CD4-positive, alpha-beta T cell (primary cell): Measurements from ENCODE around the gene CLCNKA. TPM values are rescaled to one million over a fixed set of nuclear protein-coding genes. Genes with fewer than 3 reads are reported as not detected.
A peak's percentile ranks its signal among the peaks of the same experiment; 100 is the strongest.
"Not testable (repeated sequence)": the region's sequence is repeated elsewhere in the genome, so short reads cannot be mapped to it uniquely, and the experiment has no call there.

ENCODE experiments used
- ATAC-seq: fragments of 200-7000 bp; cut with Tn5 transposase; one replicate; pipeline ENCODE4 v1.10.0; 2022; ENCODE audit warnings: mild to moderate bottlenecking; ENCODE audit not compliant: poor library complexity
- CTCF ChIA-PET: fragments of 350-600 bp; sonication (Branson Sonifier 250); formaldehyde crosslinking; loops from one replicate; lab custom pipeline; 2021; ENCODE audit warnings: antibody characterized with exemption, inconsistent platforms; lab: Charles Lee
- POLR2A ChIA-PET: fragments of 350-600 bp; sonication (Branson Sonifier 250); formaldehyde crosslinking; loops from one replicate; lab custom pipeline; 2021; ENCODE audit warnings: antibody characterized with exemption, inconsistent platforms; lab: Charles Lee
- DNase-seq, 14 experiments: peaks; one replicate each; pipeline ENCODE4 v3.0.0-alpha.2; 2013 to 2020; ENCODE audit warnings: mixed read lengths in 2 of 14
- H3K27ac ChIP-seq, 2 donors: one replicate each; pipeline versions ENCODE4 v1.5.1 to v1.7.0; 2013; ENCODE audit warnings: low read length in 2 of 2, low read depth in 1 of 2, mild to moderate bottlenecking in 1 of 2
- H3K27me3 ChIP-seq, 2 experiments: 1 replicate in 1 of 2; 2 replicates in 1 of 2; pipeline versions ENCODE4 v1.6.1 to v1.7.0; 2013; ENCODE audit warnings: low read length in 2 of 2, control low read depth in 1 of 2, mild to moderate bottlenecking in 1 of 2, moderate library complexity in 1 of 2; ENCODE audit not compliant: insufficient read depth in 2 of 2, control insufficient read depth in 1 of 2
- H3K36me3 ChIP-seq: one replicate; pipeline ENCODE4 v1.6.1; 2013; ENCODE audit warnings: low read length, control low read depth; ENCODE audit not compliant: insufficient read depth
- H3K4me1 ChIP-seq: one replicate; pipeline ENCODE4 v1.6.1; 2013; ENCODE audit warnings: low read length, control low read depth; ENCODE audit not compliant: insufficient read depth
- H3K4me3 ChIP-seq: one replicate; pipeline ENCODE4 v1.5.1; 2013; ENCODE audit warnings: mild to moderate bottlenecking, low read length, moderate library complexity
- H3K9me3 ChIP-seq, 2 experiments: 1 replicate in 1 of 2; 2 replicates in 1 of 2; pipeline versions ENCODE4 v1.6.1 to v1.7.0; 2013; ENCODE audit warnings: low read length in 2 of 2, mild to moderate bottlenecking in 2 of 2, control low read depth in 1 of 2, moderate library complexity in 1 of 2; ENCODE audit not compliant: control insufficient read depth in 1 of 2, insufficient read depth in 1 of 2
- H3K27ac Mint-ChIP-seq: one replicate; pipeline ENCODE4 v1.8.0; 2020; ENCODE audit warnings: mixed read lengths
- H3K27me3 Mint-ChIP-seq: one replicate; pipeline ENCODE4 v1.8.0; 2021; ENCODE audit warnings: mixed read lengths
- H3K36me3 Mint-ChIP-seq: one replicate; pipeline ENCODE4 v1.8.0; 2021; ENCODE audit warnings: low read depth, mixed read lengths
- H3K4me1 Mint-ChIP-seq: one replicate; pipeline ENCODE4 v1.8.0; 2021; ENCODE audit warnings: low read depth, mixed read lengths
- H3K4me3 Mint-ChIP-seq: one replicate; pipeline ENCODE4 v1.8.0; 2020; ENCODE audit warnings: mild to moderate bottlenecking, mixed read lengths
- H3K9me3 Mint-ChIP-seq: one replicate; pipeline ENCODE4 v1.8.0; 2020; ENCODE audit warnings: mixed read lengths
- intact Hi-C, 2 experiments: fragments of 100-400 bp; cut with DNase I in 1 of 2; cut with micrococcal nuclease in 1 of 2; formaldehyde crosslinking; loops; one replicate each; pipeline versions ENCODE4 v1.15.1 to v1.9.0; 2023 to 2025; cut with DNase I, micrococcal nuclease
- total RNA-seq, 174 experiments: library from RNA in 2 of 174; stranded (reverse) in 2 of 174; gene quantifications; one replicate each; pipeline ENCODE4 v1.2.3 and lab custom pipeline; 2021 to 2026
- TF ChIP-seq, protein P1 (sequence below): fragments of 200-600 bp; IDR thresholded peaks from one replicate; pipeline ENCODE4 v1.8.0; 2022; ENCODE audit warnings: antibody characterized with exemption, mild to moderate bottlenecking

CLCNKA gene
- total RNA-seq, 2 experiments from 2014 or later, result not detected

DNA sequence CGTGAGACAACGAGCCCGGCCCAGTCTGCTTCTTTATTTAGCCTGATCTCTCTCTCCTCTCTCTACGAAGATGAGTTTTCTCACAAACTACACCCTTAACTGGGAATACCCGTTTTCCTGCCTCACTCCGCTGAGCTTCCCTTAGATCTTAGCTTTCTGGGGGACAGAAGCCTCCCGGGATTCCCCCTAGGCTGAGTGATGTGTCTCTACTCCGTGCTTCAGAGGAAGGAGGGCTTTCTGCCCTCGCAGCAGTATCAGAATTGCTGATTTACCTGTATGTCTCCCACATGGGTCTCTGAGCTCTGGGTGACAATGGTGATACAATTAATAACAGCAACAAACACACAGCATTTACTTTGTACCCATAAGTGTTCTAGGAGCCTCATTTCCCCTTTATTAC lies 47.0 kb upstream of the CLCNKA start:
- ChIA-PET CTCF (interaction anchor here (1.5 to 1.7 kb wide), 3 partner anchors 17 to 128 kb away, joined by 3 to 5 read pairs (median 4); partner anchors contain the start of gene SPEN), POLR2A (interaction anchor here (0.6 to 3.0 kb wide), 6 partner anchors 8 to 188 kb away, joined by 3 to 29 read pairs (median 10); partner anchors contain the start of gene SPEN)
- TF ChIP-seq, protein P1, sequence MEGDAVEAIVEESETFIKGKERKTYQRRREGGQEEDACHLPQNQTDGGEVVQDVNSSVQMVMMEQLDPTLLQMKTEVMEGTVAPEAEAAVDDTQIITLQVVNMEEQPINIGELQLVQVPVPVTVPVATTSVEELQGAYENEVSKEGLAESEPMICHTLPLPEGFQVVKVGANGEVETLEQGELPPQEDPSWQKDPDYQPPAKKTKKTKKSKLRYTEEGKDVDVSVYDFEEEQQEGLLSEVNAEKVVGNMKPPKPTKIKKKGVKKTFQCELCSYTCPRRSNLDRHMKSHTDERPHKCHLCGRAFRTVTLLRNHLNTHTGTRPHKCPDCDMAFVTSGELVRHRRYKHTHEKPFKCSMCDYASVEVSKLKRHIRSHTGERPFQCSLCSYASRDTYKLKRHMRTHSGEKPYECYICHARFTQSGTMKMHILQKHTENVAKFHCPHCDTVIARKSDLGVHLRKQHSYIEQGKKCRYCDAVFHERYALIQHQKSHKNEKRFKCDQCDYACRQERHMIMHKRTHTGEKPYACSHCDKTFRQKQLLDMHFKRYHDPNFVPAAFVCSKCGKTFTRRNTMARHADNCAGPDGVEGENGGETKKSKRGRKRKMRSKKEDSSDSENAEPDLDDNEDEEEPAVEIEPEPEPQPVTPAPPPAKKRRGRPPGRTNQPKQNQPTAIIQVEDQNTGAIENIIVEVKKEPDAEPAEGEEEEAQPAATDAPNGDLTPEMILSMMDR, result no peak
- no peak overlapping the region for H3K27ac ChIP-seq
- H3K4me3 Mint-ChIP-seq, result peak overlapping the region; percentile 93
- H3K27me3 ChIP-seq, result no peaks in the 10 kb centered on the region
- no peak for ATAC-seq
- peak overlapping the region; percentile 91 for H3K4me3 ChIP-seq
- intact Hi-C loops, result loop anchor here in 1 of 2 experiments (5.0 to 10.0 kb wide), 5 partner anchors 123 to 1080 kb away; partner anchors contain the start of genes DDI2 and SDHB
- peak in 1 of 14 experiments; percentile 51 for DNase-seq
- H3K4me1 ChIP-seq, result peaks cover 37% of the 10 kb centered on the region
- H3K36me3 ChIP-seq, result peaks cover 17% of the 10 kb centered on the region
- no peaks in the 10 kb centered on the region for H3K27me3 Mint-ChIP-seq
- no peaks in the 10 kb centered on the region for H3K9me3 ChIP-seq
- no peaks in the 10 kb centered on the region for H3K9me3 Mint-ChIP-seq
- peaks cover 38% of the 10 kb centered on the region for H3K4me1 Mint-ChIP-seq
- H3K27ac Mint-ChIP-seq, result peak overlapping the region; percentile 92
- H3K36me3 Mint-ChIP-seq, result peaks cover 42% of the 10 kb centered on the region

DNA sequence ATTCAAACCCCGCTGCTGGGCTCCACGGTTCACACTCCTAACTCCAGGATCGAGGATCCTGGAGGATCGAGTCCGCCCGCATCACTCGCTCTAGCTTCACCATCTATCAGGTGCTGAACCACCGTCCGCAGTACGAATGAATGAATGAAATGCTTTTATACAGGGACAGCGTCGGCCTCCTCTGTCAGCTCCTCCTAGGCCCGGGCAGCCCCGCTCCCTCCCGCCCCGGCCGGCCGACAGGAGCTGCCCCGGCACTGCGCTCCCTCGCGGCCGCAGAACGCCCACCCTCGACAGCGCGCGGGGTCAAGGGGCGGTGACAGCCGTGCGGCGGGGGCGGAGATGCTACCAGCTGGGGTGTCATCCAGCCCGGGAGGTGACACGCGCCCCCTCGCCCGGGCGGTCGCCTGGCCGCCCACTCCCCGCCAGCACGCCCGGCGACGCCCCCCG lies 46.5 kb upstream of the CLCNKA start:
- ChIA-PET POLR2A (interaction anchor here (0.6 to 3.0 kb wide), 10 partner anchors 8 to 372 kb away, joined by 3 to 29 read pairs (median 5); partner anchors contain the start of gene SPEN), CTCF (interaction anchor here (0.9 to 2.0 kb wide), 8 partner anchors 17 to 172 kb away, joined by 3 to 10 read pairs (median 4); partner anchors contain the start of gene SPEN)
- TF ChIP-seq, protein P1, result no peak
- H3K27me3 ChIP-seq, result no peaks in the 10 kb centered on the region
- Mint-ChIP-seq H3K4me1 (peaks cover 38% of the 10 kb centered on the region), H3K27ac (peak overlapping the region; percentile 92), H3K36me3 (peaks cover 37% of the 10 kb centered on the region), H3K9me3 (no peaks in the 10 kb centered on the region), H3K27me3 (no peaks in the 10 kb centered on the region), H3K4me3 (peak overlapping the region; percentile 93)
- H3K4me1 ChIP-seq, result peaks cover 37% of the 10 kb centered on the region
- intact Hi-C loops, result loop anchor here in 1 of 2 experiments (5.0 to 10.0 kb wide), 5 partner anchors 123 to 1079 kb away; partner anchors contain the start of genes DDI2 and SDHB
- DNase-seq, result peak in 12 of 14 experiments; percentile 22 to 79 (median 51)
- peak overlapping the region in 1 of 2 donors; percentile 67 for H3K27ac ChIP-seq
- ATAC-seq, result peak; percentile 48
- peak overlapping the region; percentile 91 for H3K4me3 ChIP-seq
- peaks cover 15% of the 10 kb centered on the region for H3K36me3 ChIP-seq
- H3K9me3 ChIP-seq, result no peaks in the 10 kb centered on the region

DNA sequence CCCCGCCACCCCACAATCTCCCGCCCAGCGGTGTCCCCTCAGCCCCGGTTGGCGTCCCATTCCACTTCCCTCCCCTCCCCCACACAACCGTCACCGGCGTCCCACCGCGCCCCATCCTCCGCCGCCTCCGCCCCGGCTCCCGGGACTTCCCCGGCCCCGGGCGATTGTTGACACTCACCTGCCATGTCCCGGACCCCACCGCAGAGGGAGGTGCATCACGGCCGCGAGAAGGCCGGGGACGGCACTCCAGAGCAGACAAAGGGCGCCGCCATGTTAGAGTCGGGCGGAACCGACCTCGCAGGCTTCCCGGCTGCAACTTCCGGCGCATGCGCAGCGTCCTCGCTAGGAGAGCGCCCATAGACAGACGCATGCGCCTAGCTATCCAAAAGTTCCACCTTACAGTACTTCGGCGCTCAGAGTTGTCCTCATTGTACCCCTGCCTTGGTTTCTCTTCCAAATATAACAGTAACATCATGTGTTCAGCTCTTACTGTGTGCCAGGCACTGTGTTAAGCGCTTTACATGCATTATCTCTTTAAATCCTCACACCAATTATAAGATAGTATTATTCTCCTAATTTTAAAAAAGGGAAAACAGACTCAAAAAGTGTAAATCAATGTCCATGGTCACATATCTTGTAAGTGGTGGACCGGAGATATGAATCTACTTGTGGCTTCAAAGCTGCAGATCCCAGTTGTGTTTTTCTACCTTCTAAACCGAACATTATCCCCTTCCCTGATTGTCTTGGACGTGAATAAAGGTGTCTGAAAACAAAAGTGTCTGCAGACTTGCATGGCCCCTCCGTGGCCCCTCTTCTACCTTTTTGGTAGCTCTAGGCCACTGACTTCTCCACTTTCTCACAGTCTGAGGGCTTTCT lies 45.8 kb upstream of the CLCNKA start, which contains the start of gene ZBTB17:
Gene ZBTB17 (minus strand): TSS at position 297 of the 876 bp plus-strand sequence. CDS start 27,606 bp downstream, outside the sequence.
- H3K9me3 ChIP-seq, result no peaks in the 10 kb centered on the region
- Mint-ChIP-seq H3K9me3 (no peaks in the 10 kb centered on the region), H3K36me3 (peaks cover 32% of the 10 kb centered on the region), H3K4me1 (peaks cover 34% of the 10 kb centered on the region), H3K27me3 (no peaks in the 10 kb centered on the region), H3K27ac (peak within 1 kb of the TSS; percentile 92), H3K4me3 (peak within 1 kb of the TSS; percentile 99)
- DNase-seq (peak; percentile 91 to 99 (median 94)), ATAC-seq (peak; percentile 92)
- H3K27me3 ChIP-seq, result no peaks in the 10 kb centered on the region
- ChIA-PET POLR2A (interaction anchor here (0.5 to 3.0 kb wide), 12 partner anchors 9 to 464 kb away, joined by 3 to 29 read pairs (median 4); partner anchors contain the start of genes NECAP2 and SPEN), CTCF (interaction anchor here (0.9 to 2.0 kb wide), 8 partner anchors 18 to 172 kb away, joined by 3 to 10 read pairs (median 4); partner anchors contain the start of gene SPEN)
- TF ChIP-seq, protein P1, result no peak
- H3K4me1 ChIP-seq, result peaks cover 37% of the 10 kb centered on the region
- peak within 1 kb of the TSS; percentile 91 for H3K4me3 ChIP-seq
- peak within 1 kb of the TSS; percentile 67 to 70 for H3K27ac ChIP-seq
- peaks cover 15% of the 10 kb centered on the region for H3K36me3 ChIP-seq
- intact Hi-C loops, result loop anchor here in 1 of 2 experiments (2.0 to 10.0 kb wide), 6 partner anchors 124 to 1079 kb away; partner anchors contain the start of genes DDI2, SDHB and SZRD1

DNA sequence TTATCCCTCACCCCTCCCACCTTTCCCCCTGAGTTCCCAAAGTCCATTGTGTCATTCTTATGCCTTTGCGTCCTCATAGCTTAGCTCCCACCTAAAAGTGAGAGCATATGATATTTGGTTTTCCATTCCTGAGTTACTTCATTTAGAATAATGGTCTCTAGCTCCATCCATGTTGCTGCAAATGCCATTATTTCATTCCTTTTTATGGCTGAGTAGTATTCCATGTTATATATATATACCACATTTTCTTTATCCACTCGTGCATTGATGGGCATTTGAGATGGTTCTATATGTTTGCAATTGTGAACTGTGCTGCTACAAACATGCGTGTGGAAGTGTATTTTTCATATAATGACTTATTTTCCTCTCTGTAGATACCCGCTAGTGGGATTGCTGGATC lies 43.9 kb upstream of the CLCNKA start:
- intact Hi-C loops, result loop anchor here in 1 of 2 experiments (2.0 to 10.0 kb wide), 6 partner anchors 126 to 1077 kb away; partner anchors contain the start of genes DDI2, SDHB and SZRD1
- H3K27ac ChIP-seq, CTCF ChIA-PET, H3K4me3 ChIP-seq, H3K36me3 ChIP-seq, H3K9me3 ChIP-seq, POLR2A ChIA-PET, DNase-seq, H3K27me3 Mint-ChIP-seq, ATAC-seq, H3K27me3 ChIP-seq, H3K9me3 Mint-ChIP-seq, H3K27ac Mint-ChIP-seq: not testable (repeated sequence)
- H3K4me1 Mint-ChIP-seq, result peaks cover 27% of the 10 kb centered on the region
- H3K36me3 Mint-ChIP-seq, result peaks cover 18% of the 10 kb centered on the region
- peaks cover 29% of the 10 kb centered on the region for H3K4me1 ChIP-seq
- H3K4me3 Mint-ChIP-seq, result peak overlapping the region; percentile 60
